BJ (cell line): ENCODE results near the gene SBK2. TPM values are rescaled to one million over a fixed set of nuclear protein-coding genes. Genes with fewer than 3 reads are reported as not detected.

ENCODE experiments used
- CTCF ChIA-PET: fragments of 350-600 bp; formaldehyde crosslinking; extraction: SDS; loops from one replicate; lab custom pipeline; 2021; ENCODE audit warnings: antibody characterized with exemption, inconsistent platforms; lab: Yijun Ruan, JAX
- POLR2A ChIA-PET: fragments of 300-600 bp; sonication (Branson Sonifier 250); formaldehyde crosslinking; extraction: SDS; loops from one replicate; lab custom pipeline; 2021; ENCODE audit warnings: antibody characterized with exemption; lab: Charles Lee
- DNase-seq: peaks from one replicate; pipeline ENCODE4 v3.0.0-alpha.2; 2011; ENCODE audit warnings: low read depth
- H3K27me3 ChIP-seq: 2 replicates; pipeline ENCODE4 v1.6.0; 2011; ENCODE audit warnings: low read length; ENCODE audit not compliant: control insufficient read depth, insufficient read depth
- H3K36me3 ChIP-seq: 2 replicates; pipeline ENCODE4 v1.5.1; 2011; ENCODE audit warnings: low read length; ENCODE audit not compliant: control insufficient read depth, insufficient read depth
- H3K4me3 ChIP-seq: 2 replicates; pipeline ENCODE4 v1.5.1; 2011; ENCODE audit warnings: low read depth, mild to moderate bottlenecking, control low read depth, low read length
- CTCF ChIP-seq: IDR thresholded peaks from 2 replicates; pipeline ENCODE4 v1.5.1; 2011; ENCODE audit warnings: low read depth, mild to moderate bottlenecking, control low read depth, inconsistent platforms, low read length, moderate library complexity; ENCODE audit not compliant: insufficient read depth
- polyA plus RNA-seq: library from polyadenylated mRNA; depleted of rRNA; stranded (reverse); fragments of >200 nt; gene quantifications from 2 replicates; pipeline ENCODE4 v1.2.3, GENCODE V29; 2011

Gene SBK2
- polyA plus RNA-seq, 1 experiment, result not detected

- no peak for TF ChIP-seq CTCF
- ChIA-PET CTCF (no interaction called here), POLR2A (no interaction called here)
- H3K4me3 ChIP-seq, result no peak overlapping the region
- H3K27me3 ChIP-seq, result no peaks in the 10 kb centered on the region
- H3K36me3 ChIP-seq, result no peaks in the 10 kb centered on the region
- DNase-seq, result no peak
These were observed 8.0 kb upstream of the SBK2 start for GRCh38 chr19:55544776-55545439.

GRCh38 chr19:55544014-55544413 is 7.1 kb upstream of the SBK2 start:
- H3K27me3 ChIP-seq, result no peaks in the 10 kb centered on the region
- POLR2A ChIA-PET, result no interaction called here
- CTCF ChIA-PET, result no interaction called here
- H3K36me3 ChIP-seq, result no peaks in the 10 kb centered on the region
- no peak for DNase-seq
- TF ChIP-seq CTCF, result no peak
- H3K4me3 ChIP-seq, result no peak overlapping the region

- ChIA-PET POLR2A (no interaction called here), CTCF (no interaction called here)
- DNase-seq, result no peak
These were observed 6.6 kb upstream of the SBK2 start for GRCh38 chr19:55543567-55543966.

GRCh38 chr19:55542292-55542855 is 5.4 kb upstream of the SBK2 start:
- ChIA-PET CTCF (no interaction called here), POLR2A (no interaction called here)
- no peak for DNase-seq
- Histone ChIP-seq H3K4me3 (no peak overlapping the region), H3K36me3 (no peaks in the 10 kb centered on the region), H3K27me3 (no peaks in the 10 kb centered on the region)
- TF ChIP-seq CTCF, result no peak

More at GRCh38 chr19:55543567-55543966, 6.6 kb upstream of the SBK2 start:
- TF ChIP-seq CTCF, result no peak
- H3K27me3 ChIP-seq, result no peaks in the 10 kb centered on the region
- H3K36me3 ChIP-seq, result no peaks in the 10 kb centered on the region
- no peak overlapping the region for H3K4me3 ChIP-seq

GRCh38 chr19:55541091-55541490 is 4.2 kb upstream of the SBK2 start:
- H3K27me3 ChIP-seq, result no peaks in the 10 kb centered on the region
- H3K4me3 ChIP-seq, result no peak overlapping the region
- TF ChIP-seq CTCF, result no peak
- POLR2A ChIA-PET, result no interaction called here
- CTCF ChIA-PET, result no interaction called here
- no peak for DNase-seq
- no peaks in the 10 kb centered on the region for H3K36me3 ChIP-seq
